WTC11 (cell line): Measurements from ENCODE around the gene GCC2.

ENCODE experiments used
- ATF1 ChIP-seq: sonication (generic); formaldehyde crosslinking; IDR thresholded peaks from 2 replicates; pipeline ENCODE4 v1.8.1; 2023; ENCODE audit warnings: mild to moderate bottlenecking, moderate library complexity, missing genetic modification reagents
- ESRRA ChIP-seq: sonication (generic); formaldehyde crosslinking; IDR thresholded peaks from 2 replicates; pipeline ENCODE4 v1.8.1; 2022; ENCODE audit warnings: mild to moderate bottlenecking, missing genetic modification reagents, borderline replicate concordance
- NFYB ChIP-seq: sonication (generic); formaldehyde crosslinking; conservative IDR thresholded peaks from 2 replicates; pipeline ENCODE4 v1.8.0; 2022; ENCODE audit warnings: low read depth, missing genetic modification reagents
- ZNF121 ChIP-seq: sonication (generic); formaldehyde crosslinking; IDR thresholded peaks from 2 replicates; pipeline ENCODE4 v1.8.0; 2023; ENCODE audit warnings: missing genetic modification reagents
- TF ChIP-seq, protein P1 (sequence below): fragments of 200-600 bp; IDR thresholded peaks from 2 replicates; pipeline ENCODE4 v1.8.0; 2022; ENCODE audit warnings: antibody characterized with exemption
- TF ChIP-seq, protein P2 (sequence below): sonication (generic); formaldehyde crosslinking; IDR thresholded peaks from 2 replicates; pipeline ENCODE4 v1.8.1; 2023; ENCODE audit warnings: mild to moderate bottlenecking, missing genetic modification reagents, moderate library complexity
- TF ChIP-seq, protein P3 (sequence below): sonication (generic); formaldehyde crosslinking; IDR thresholded peaks from 2 replicates; pipeline ENCODE4 v1.8.1; 2023; ENCODE audit warnings: mild to moderate bottlenecking, missing genetic modification reagents
- TF ChIP-seq, protein P4 (sequence below): sonication (generic); formaldehyde crosslinking; conservative IDR thresholded peaks from 2 replicates; pipeline ENCODE4 v1.8.1; 2022; ENCODE audit warnings: mild to moderate bottlenecking, missing genetic modification reagents
- TF ChIP-seq, protein P5 (sequence below): sonication (generic); formaldehyde crosslinking; IDR thresholded peaks from 2 replicates; pipeline ENCODE4 v1.8.0; 2022; ENCODE audit warnings: mild to moderate bottlenecking, missing genetic modification reagents

DNA sequence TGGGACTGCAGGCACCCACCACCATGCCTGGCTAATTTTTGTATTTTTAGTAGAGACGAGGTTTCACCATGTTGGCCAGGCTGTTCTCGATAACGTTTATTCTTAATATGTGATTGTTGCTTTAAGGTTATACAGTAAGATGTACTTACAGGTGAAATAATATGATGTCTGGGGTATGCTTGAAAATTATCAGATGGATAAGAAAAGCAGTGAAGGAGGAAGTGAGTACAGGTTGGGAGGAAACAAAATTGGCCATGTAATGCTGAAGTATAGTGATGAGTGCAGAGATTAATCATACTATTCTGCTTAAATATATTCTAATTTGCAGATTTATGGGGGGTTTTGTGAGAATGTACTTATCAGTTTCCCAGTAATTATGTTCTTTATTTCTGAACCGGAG, 3.0 kb downstream of the GCC2 start:
- TF ChIP-seq, protein P1, sequence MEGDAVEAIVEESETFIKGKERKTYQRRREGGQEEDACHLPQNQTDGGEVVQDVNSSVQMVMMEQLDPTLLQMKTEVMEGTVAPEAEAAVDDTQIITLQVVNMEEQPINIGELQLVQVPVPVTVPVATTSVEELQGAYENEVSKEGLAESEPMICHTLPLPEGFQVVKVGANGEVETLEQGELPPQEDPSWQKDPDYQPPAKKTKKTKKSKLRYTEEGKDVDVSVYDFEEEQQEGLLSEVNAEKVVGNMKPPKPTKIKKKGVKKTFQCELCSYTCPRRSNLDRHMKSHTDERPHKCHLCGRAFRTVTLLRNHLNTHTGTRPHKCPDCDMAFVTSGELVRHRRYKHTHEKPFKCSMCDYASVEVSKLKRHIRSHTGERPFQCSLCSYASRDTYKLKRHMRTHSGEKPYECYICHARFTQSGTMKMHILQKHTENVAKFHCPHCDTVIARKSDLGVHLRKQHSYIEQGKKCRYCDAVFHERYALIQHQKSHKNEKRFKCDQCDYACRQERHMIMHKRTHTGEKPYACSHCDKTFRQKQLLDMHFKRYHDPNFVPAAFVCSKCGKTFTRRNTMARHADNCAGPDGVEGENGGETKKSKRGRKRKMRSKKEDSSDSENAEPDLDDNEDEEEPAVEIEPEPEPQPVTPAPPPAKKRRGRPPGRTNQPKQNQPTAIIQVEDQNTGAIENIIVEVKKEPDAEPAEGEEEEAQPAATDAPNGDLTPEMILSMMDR = no peak
- TF ChIP-seq ATF1 (CRISPR knock-in tag) = no peak
- TF ChIP-seq, protein P2, sequence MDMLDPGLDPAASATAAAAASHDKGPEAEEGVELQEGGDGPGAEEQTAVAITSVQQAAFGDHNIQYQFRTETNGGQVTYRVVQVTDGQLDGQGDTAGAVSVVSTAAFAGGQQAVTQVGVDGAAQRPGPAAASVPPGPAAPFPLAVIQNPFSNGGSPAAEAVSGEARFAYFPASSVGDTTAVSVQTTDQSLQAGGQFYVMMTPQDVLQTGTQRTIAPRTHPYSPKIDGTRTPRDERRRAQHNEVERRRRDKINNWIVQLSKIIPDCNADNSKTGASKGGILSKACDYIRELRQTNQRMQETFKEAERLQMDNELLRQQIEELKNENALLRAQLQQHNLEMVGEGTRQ = no peak
- no peak for TF ChIP-seq NFYB
- no peak for TF ChIP-seq ZNF121 (CRISPR knock-in tag)
- TF ChIP-seq ESRRA = no peak
- TF ChIP-seq, protein P3, sequence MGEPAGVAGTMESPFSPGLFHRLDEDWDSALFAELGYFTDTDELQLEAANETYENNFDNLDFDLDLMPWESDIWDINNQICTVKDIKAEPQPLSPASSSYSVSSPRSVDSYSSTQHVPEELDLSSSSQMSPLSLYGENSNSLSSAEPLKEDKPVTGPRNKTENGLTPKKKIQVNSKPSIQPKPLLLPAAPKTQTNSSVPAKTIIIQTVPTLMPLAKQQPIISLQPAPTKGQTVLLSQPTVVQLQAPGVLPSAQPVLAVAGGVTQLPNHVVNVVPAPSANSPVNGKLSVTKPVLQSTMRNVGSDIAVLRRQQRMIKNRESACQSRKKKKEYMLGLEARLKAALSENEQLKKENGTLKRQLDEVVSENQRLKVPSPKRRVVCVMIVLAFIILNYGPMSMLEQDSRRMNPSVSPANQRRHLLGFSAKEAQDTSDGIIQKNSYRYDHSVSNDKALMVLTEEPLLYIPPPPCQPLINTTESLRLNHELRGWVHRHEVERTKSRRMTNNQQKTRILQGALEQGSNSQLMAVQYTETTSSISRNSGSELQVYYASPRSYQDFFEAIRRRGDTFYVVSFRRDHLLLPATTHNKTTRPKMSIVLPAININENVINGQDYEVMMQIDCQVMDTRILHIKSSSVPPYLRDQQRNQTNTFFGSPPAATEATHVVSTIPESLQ (CRISPR knock-in tag) = no peak
- TF ChIP-seq, protein P4, sequence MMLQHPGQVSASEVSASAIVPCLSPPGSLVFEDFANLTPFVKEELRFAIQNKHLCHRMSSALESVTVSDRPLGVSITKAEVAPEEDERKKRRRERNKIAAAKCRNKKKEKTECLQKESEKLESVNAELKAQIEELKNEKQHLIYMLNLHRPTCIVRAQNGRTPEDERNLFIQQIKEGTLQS (CRISPR knock-in tag) = no peak
- TF ChIP-seq, protein P5, sequence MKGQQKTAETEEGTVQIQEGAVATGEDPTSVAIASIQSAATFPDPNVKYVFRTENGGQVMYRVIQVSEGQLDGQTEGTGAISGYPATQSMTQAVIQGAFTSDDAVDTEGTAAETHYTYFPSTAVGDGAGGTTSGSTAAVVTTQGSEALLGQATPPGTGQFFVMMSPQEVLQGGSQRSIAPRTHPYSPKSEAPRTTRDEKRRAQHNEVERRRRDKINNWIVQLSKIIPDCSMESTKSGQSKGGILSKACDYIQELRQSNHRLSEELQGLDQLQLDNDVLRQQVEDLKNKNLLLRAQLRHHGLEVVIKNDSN (CRISPR knock-in tag) = no peak
